MCF 10A (cell line): ENCODE results near the gene SPRN. TPM values are rescaled to one million over a fixed set of nuclear protein-coding genes. Genes with fewer than 3 reads are reported as not detected.

Source experiments
- BruUV-seq: library from RNA; stranded (reverse); fragments of 400-500 nt; replicated peaks from 2 replicates; lab custom pipeline; 2021; lab: Mats Ljungman, UMichigan
- CTCF ChIA-PET: fragments of 300-600 bp; sonication (Branson Sonifier 250); formaldehyde crosslinking; extraction: SDS; loops from one replicate; lab custom pipeline; 2021; ENCODE audit warnings: antibody characterized with exemption, inconsistent platforms; lab: Yijun Ruan, JAX
- POLR2A ChIA-PET: fragments of 300-600, 350-650 bp; sonication (Branson Sonifier 250); formaldehyde crosslinking; extraction: SDS; loops from one replicate; lab custom pipeline; 2020; ENCODE audit warnings: antibody characterized with exemption, inconsistent platforms; lab: Yijun Ruan, JAX
- DNase-seq: peaks from one replicate; pipeline ENCODE4 v3.0.0-alpha.2; 2018; ENCODE audit not compliant: unreplicated experiment
- H3K27ac Mint-ChIP-seq: one replicate; pipeline ENCODE4 v1.8.0; 2022; ENCODE audit warnings: mild to moderate bottlenecking, low read depth, mixed read lengths; ENCODE audit not compliant: unreplicated experiment
- H3K27me3 Mint-ChIP-seq: one replicate; pipeline ENCODE4 v1.8.0; 2022; ENCODE audit warnings: mixed read lengths; ENCODE audit not compliant: insufficient read depth, unreplicated experiment
- H3K36me3 Mint-ChIP-seq: one replicate; pipeline ENCODE4 v1.8.0; 2022; ENCODE audit warnings: mild to moderate bottlenecking, moderate library complexity, mixed read lengths; ENCODE audit not compliant: insufficient read depth, unreplicated experiment
- H3K4me1 Mint-ChIP-seq: one replicate; pipeline ENCODE4 v1.8.0; 2022; ENCODE audit warnings: mixed read lengths; ENCODE audit not compliant: insufficient read depth, unreplicated experiment
- H3K4me3 Mint-ChIP-seq: one replicate; pipeline ENCODE4 v1.8.0; 2022; ENCODE audit warnings: mild to moderate bottlenecking, moderate library complexity, mixed read lengths; ENCODE audit not compliant: unreplicated experiment
- H3K9me3 Mint-ChIP-seq: one replicate; pipeline ENCODE4 v1.8.0; 2022; ENCODE audit warnings: mixed read lengths; ENCODE audit not compliant: unreplicated experiment
- CTCF ChIP-seq: fragments of 200-600 bp; IDR thresholded peaks from one replicate; pipeline ENCODE4 v1.8.0; 2022; ENCODE audit warnings: antibody characterized with exemption, mild to moderate bottlenecking; ENCODE audit not compliant: unreplicated experiment
- intact Hi-C: fragments of 100-400 bp; cut with micrococcal nuclease; formaldehyde crosslinking; loops from 2 replicates; pipeline ENCODE4 v1.14.1; 2022
- total RNA-seq: library from RNA; stranded (reverse); gene quantifications from 2 replicates; pipeline ENCODE4 v1.2.3, GENCODE V29; 2022

Gene SPRN
- total RNA-seq, 1 experiment from 2014 or later, result not detected

GRCh38 chr10:133458021-133458709, 33.7 kb upstream of the SPRN start:
- no peaks in the 10 kb centered on the region for H3K4me1 Mint-ChIP-seq
- ChIA-PET POLR2A (no interaction called here), CTCF (no interaction called here)
- intact Hi-C loops, result no loop called here
- TF ChIP-seq CTCF, result no peak
- H3K36me3 Mint-ChIP-seq, result no peaks in the 10 kb centered on the region
- DNase-seq, result no peak
- no peaks in the 10 kb centered on the region for H3K9me3 Mint-ChIP-seq
- H3K27ac Mint-ChIP-seq, result no peak overlapping the region
- BruUV-seq, result no TSS peak
- H3K4me3 Mint-ChIP-seq, result no peak overlapping the region
- H3K27me3 Mint-ChIP-seq, result no peaks in the 10 kb centered on the region

GRCh38 chr10:133457100-133457841, 32.8 kb upstream of the SPRN start:
- Mint-ChIP-seq H3K27me3 (no peaks in the 10 kb centered on the region), H3K4me1 (no peaks in the 10 kb centered on the region), H3K27ac (no peak overlapping the region), H3K9me3 (no peaks in the 10 kb centered on the region), H3K4me3 (no peak overlapping the region), H3K36me3 (no peaks in the 10 kb centered on the region)
- TF ChIP-seq CTCF, result no peak
- BruUV-seq, result no TSS peak
- no peak for DNase-seq
- intact Hi-C loops, result no loop called here
- CTCF ChIA-PET, result interaction anchor here (0.7 kb wide), 1 partner anchor 554 kb away, joined by 4 read pairs; no protein-coding TSS in a partner anchor
- POLR2A ChIA-PET, result no interaction called here

GRCh38 chr10:133456041-133456951, 31.9 kb upstream of the SPRN start:
- peaks cover under 1% of the 10 kb centered on the region for H3K27me3 Mint-ChIP-seq
- DNase-seq, result no peak
- intact Hi-C loops, result no loop called here
- H3K4me3 Mint-ChIP-seq, result no peak overlapping the region
- no peak for TF ChIP-seq CTCF
- H3K4me1 Mint-ChIP-seq, result no peaks in the 10 kb centered on the region
- POLR2A ChIA-PET, result no interaction called here
- H3K27ac Mint-ChIP-seq, result no peak overlapping the region
- H3K9me3 Mint-ChIP-seq, result no peaks in the 10 kb centered on the region
- BruUV-seq, result no TSS peak
- CTCF ChIA-PET, result no interaction called here
- no peaks in the 10 kb centered on the region for H3K36me3 Mint-ChIP-seq

DNA sequence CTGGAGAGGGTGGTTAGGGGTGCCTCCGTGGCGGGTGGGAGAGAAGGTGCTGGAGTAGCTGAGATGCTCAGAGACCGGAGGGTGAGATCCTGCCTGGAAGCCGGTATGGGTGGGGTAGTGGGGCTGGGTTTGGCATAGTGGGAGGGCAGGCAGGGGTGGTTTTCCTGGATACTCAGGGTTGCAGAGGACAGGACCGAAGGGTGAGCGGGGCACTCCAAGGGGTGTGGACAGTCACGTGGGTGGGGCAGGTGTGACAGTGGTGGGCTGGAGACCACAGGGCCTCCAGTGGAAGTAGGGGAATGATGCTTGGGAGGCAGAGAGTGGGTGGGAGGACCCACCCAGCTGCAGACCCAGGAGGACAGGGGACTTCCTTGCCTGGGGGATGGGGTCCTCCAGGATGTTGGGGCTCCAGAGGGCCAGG, 31.2 kb upstream of the SPRN start:
- POLR2A ChIA-PET, result no interaction called here
- no peaks in the 10 kb centered on the region for H3K9me3 Mint-ChIP-seq
- intact Hi-C loops, result no loop called here
- no peak overlapping the region for H3K27ac Mint-ChIP-seq
- no peak for DNase-seq
- no TSS peak for BruUV-seq
- H3K4me1 Mint-ChIP-seq, result no peaks in the 10 kb centered on the region
- CTCF ChIA-PET, result no interaction called here
- no peak overlapping the region for H3K4me3 Mint-ChIP-seq
- TF ChIP-seq CTCF, result no peak
- H3K36me3 Mint-ChIP-seq, result no peaks in the 10 kb centered on the region
- peaks cover 7% of the 10 kb centered on the region for H3K27me3 Mint-ChIP-seq
